HepG2 (cell line): ENCODE results near the gene RAMP1. TPM values are rescaled to one million over a fixed set of nuclear protein-coding genes. Genes with fewer than 3 reads are reported as not detected.

Experiments used
- ATAC-seq: fragments of 200-7000 bp; cut with Tn5 transposase; 3 replicates; pipeline ENCODE4 v1.9.1; 2020; ENCODE audit warnings: mild to moderate bottlenecking, moderate library complexity
- BruUV-seq: library from RNA; stranded (reverse); fragments of 400-500 nt; replicated peaks from 2 replicates; lab custom pipeline; 2021; lab: Mats Ljungman, UMichigan
- CTCF ChIA-PET: fragments of 300-600 bp; formaldehyde crosslinking; extraction: SDS; loops from one replicate; lab custom pipeline; 2021; ENCODE audit warnings: low total read pairs, inconsistent platforms, low intra/inter-chr PET ratio; lab: Yijun Ruan, JAX
- POLR2A ChIA-PET: fragments of 350-600 bp; sonication (Branson Sonifier 250); formaldehyde crosslinking; loops from one replicate; lab custom pipeline; 2020; ENCODE audit warnings: antibody characterized with exemption, inconsistent platforms; lab: Yijun Ruan, JAX
- DNase-seq: peaks from one replicate; pipeline ENCODE4 v3.0.0-alpha.2; 2015; ENCODE audit warnings: low spot score
- FAIRE-seq: peaks from 3 replicates; lab custom pipeline; 2011; peaks lifted over from hg19 to GRCh38; lab: Jason Lieb, UNC
- H2AFZ ChIP-seq: one replicate; pipeline ENCODE4 v1.6.1; 2011; ENCODE audit warnings: low read length, inconsistent platforms
- H3K27ac ChIP-seq: fragments of 300-600 bp; 3 replicates; pipeline ENCODE4 v1.8.0; 2011; ENCODE audit warnings: mixed run types, mild to moderate bottlenecking, mixed read lengths, low read length, inconsistent platforms; ENCODE audit not compliant: insufficient read depth; ENCODE audit errors: extremely low read length
- H3K27me3 ChIP-seq, 2 experiments: fragments of 200-600 bp in 1 of 2; 2 replicates in 1 of 2; 3 replicates in 1 of 2; pipeline versions ENCODE4 v1.6.0 to v1.8.0; 2011; ENCODE audit warnings: low read length in 2 of 2, mild to moderate bottlenecking in 2 of 2, moderate library complexity in 2 of 2, inconsistent platforms in 1 of 2; ENCODE audit not compliant: insufficient read depth in 2 of 2, control insufficient read depth in 1 of 2
- H3K36me3 ChIP-seq, 2 experiments: fragments of 200-600 bp in 1 of 2; replicated peaks in 1 of 2; 2 replicates in 1 of 2; 3 replicates in 1 of 2; pipeline versions ENCODE4 v1.5.1 to v1.8.0; 2011; ENCODE audit warnings: low read length in 2 of 2, inconsistent platforms in 1 of 2; ENCODE audit not compliant: insufficient read depth in 2 of 2, control insufficient read depth in 1 of 2
- H3K4me1 ChIP-seq: 2 replicates; pipeline ENCODE4 v1.5.1; 2012; ENCODE audit warnings: low read length, inconsistent platforms; ENCODE audit not compliant: insufficient read depth
- H3K4me2 ChIP-seq: 2 replicates; pipeline ENCODE4 v1.6.0; 2011; ENCODE audit warnings: low read depth, low read length, inconsistent platforms
- H3K4me3 ChIP-seq, 3 experiments: fragments of 200-600 bp in 1 of 3; sonication (generic), shearing (Covaris generic) in 1 of 3; replicated peaks in 1 of 3; 2 replicates each; pipeline ENCODE4 v1.5.1; 2011 to 2016; ENCODE audit warnings: low read length in 3 of 3, inconsistent platforms in 2 of 3, low read depth in 2 of 3, mild to moderate bottlenecking in 2 of 3, control low read depth in 1 of 3, mixed read lengths in 1 of 3; ENCODE audit not compliant: insufficient read depth in 1 of 3
- H3K79me2 ChIP-seq: one replicate; pipeline ENCODE4 v1.6.1; 2011; ENCODE audit warnings: low read length, inconsistent platforms; ENCODE audit not compliant: insufficient read depth
- H3K9ac ChIP-seq: 2 replicates; pipeline ENCODE4 v1.6.0; 2011; ENCODE audit warnings: mild to moderate bottlenecking, low read depth, low read length, inconsistent platforms; ENCODE audit not compliant: insufficient read depth
- H3K9me3 ChIP-seq: 2 replicates; pipeline ENCODE4 v1.5.1; 2012; ENCODE audit warnings: mild to moderate bottlenecking, low read length
- H4K20me1 ChIP-seq: 2 replicates; pipeline ENCODE4 v1.6.0; 2011; ENCODE audit warnings: inconsistent platforms, mild to moderate bottlenecking, low read length, moderate library complexity; ENCODE audit not compliant: insufficient read depth
- AFF4 ChIP-seq: sonication (generic); formaldehyde crosslinking; IDR thresholded peaks from 2 replicates; pipeline ENCODE4 v1.4.0; 2020; ENCODE audit warnings: missing genetic modification reagents
- GLMP ChIP-seq: sonication (generic); formaldehyde crosslinking; IDR thresholded peaks from 2 replicates; pipeline ENCODE4 v1.9.0; 2021; ENCODE audit warnings: missing genetic modification reagents, mild to moderate bottlenecking, borderline replicate concordance
- NBN ChIP-seq: fragments of 450-650 bp; conservative IDR thresholded peaks from 2 replicates; pipeline ENCODE4 v1.6.1; 2017
- PRDM15 ChIP-seq: sonication (generic); formaldehyde crosslinking; IDR thresholded peaks from 2 replicates; pipeline ENCODE4 v1.4.0; 2020; ENCODE audit warnings: missing genetic modification reagents
- PTBP1 ChIP-seq: fragments of 200-400 bp; formaldehyde crosslinking; IDR thresholded peaks from 2 replicates; pipeline ENCODE4 v1.6.1; 2018; ENCODE audit warnings: low read length, low read depth; ENCODE audit not compliant: poor library complexity, severe bottlenecking
- RFX3 ChIP-seq: IDR thresholded peaks from 2 replicates; pipeline ENCODE4 v1.6.1; 2016; ENCODE audit warnings: missing biosample characterization, missing genetic modification reagents
- SUZ12 ChIP-seq: fragments of 150-350 bp; IDR thresholded peaks from 2 replicates; pipeline ENCODE4 v1.6.1; 2014; ENCODE audit warnings: low read depth, low read length
- THAP7 ChIP-seq: sonication (generic); formaldehyde crosslinking; IDR thresholded peaks from 2 replicates; pipeline ENCODE4 v1.8.1; 2023; ENCODE audit warnings: mild to moderate bottlenecking, missing genetic modification reagents
- ZC3H4 ChIP-seq: sonication (generic); formaldehyde crosslinking; IDR thresholded peaks from 2 replicates; pipeline ENCODE4 v1.4.0; 2020; ENCODE audit warnings: missing genetic modification reagents, borderline replicate concordance
- ZNF850 ChIP-seq: sonication (generic); formaldehyde crosslinking; conservative IDR thresholded peaks from 2 replicates; pipeline ENCODE4 v1.9.0; 2021; ENCODE audit warnings: mild to moderate bottlenecking, missing genetic modification reagents
- WGBS: methylation state at CpG from one replicate; pipeline ENCODE4 v1.1.6; 2017; ENCODE audit warnings: low lambda C conversion rate; 5-methylcytosine and 5-hydroxymethylcytosine counted together
- in situ Hi-C: cut with HindIII; loops from 2 replicates; pipeline ENCODE4 v1.10.0; 2017; ENCODE audit warnings: low pct_unique_long_range_greater_than_20kb; ENCODE audit not compliant: extremely low pct_ligation_motif_present
- intact Hi-C: fragments of 100-400 bp; cut with micrococcal nuclease; formaldehyde crosslinking; loops from one replicate; pipeline ENCODE4 v1.10.0; 2022; ENCODE audit not compliant: unreplicated experiment
- polyA plus RNA-seq, 8 experiments: library from polyadenylated mRNA; depleted of rRNA in 3 of 8; stranded (reverse) in 7 of 8; unstranded in 1 of 8; fragments of >200 nt; fragmentation: Illumina TruSeq in 4 of 8; extraction: Trizol in 4 of 8; gene quantifications; 2 replicates each; pipeline versions ENCODE4 v1.2.1 to v1.2.3, GENCODE V29; 2011 to 2016; ENCODE audit warnings: low read depth in 4 of 8, missing spikeins in 1 of 8, mixed read lengths in 1 of 8; ENCODE audit not compliant: insufficient read depth in 1 of 8
- total RNA-seq, 5 experiments: library from RNA; depleted of rRNA; stranded (reverse); fragments of >200 nt; fragmentation: Illumina TruSeq; extraction: Trizol; gene quantifications; 2 replicates each; pipeline ENCODE4 v1.2.3, GENCODE V29; 2016; ENCODE audit warnings: low read depth in 1 of 5
- TF ChIP-seq, protein P1 (sequence below): sonication (generic); formaldehyde crosslinking; IDR thresholded peaks from 2 replicates; pipeline ENCODE4 v1.4.0; 2020; ENCODE audit warnings: missing genetic modification reagents

Gene RAMP1
- total and polyA plus RNA-seq, 2 of the 13 experiments (the other 11 are each of a cell fraction or from before 2014, with no cell fraction given), result 0.29 to 0.61 TPM

DNA sequence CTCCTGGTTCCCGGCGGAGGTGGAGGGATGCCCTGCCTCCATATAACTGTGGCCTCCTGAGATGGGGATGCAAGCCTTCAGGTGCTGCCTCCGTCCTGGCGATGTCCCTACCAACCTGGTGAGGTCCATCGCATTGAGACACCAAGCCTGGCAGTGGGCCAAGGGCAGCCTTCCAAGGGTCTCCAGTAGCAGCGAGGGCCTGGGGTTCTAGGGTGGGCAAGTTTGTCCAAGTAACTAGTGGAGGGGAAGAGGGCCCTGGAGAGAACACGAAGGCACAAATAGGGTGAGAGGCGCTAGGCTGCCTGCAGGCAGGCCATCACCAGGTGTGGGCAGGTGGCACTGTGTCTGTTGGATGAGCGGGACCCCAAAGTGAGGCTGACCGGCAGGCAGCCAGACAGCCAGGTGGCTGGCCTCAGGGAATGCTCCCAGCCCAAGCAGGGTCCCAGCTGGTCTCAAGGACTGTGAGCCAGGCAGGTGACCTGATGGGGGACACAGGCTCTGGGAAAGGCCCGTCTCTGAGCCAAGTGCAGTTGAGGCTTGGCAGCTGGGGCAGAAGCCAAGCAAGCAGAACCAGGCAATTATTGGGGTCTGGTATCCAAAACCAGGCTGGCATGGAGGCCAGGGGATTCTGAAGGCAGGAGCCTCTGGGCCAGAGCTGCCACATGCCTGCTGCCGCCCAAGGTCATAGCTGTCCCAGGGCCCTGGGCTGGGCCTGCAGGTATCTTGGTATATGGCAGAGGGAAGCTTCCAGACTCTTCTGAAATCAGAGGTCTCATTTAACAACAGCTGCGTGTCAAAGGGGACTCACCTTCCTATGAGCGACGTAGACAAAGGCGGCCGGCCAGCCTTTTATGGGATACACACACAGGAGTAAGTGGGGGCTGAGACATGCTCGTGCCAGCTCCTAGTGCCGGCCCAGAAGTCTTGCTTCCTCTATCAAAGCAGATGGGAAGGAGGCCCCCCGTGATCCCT is 23.4 kb downstream of the RAMP1 start:
- 64% methylated on average over 17 of the region's 20 CpGs for WGBS
- no peak for DNase-seq
- H3K4me3 ChIP-seq, result no peak overlapping the region
- CTCF ChIA-PET, result no interaction called here
- intact Hi-C loops, result no loop called here
- H3K9me3 ChIP-seq, result no peaks in the 10 kb centered on the region
- no peaks in the 10 kb centered on the region for H3K36me3 ChIP-seq
- POLR2A ChIA-PET, result no interaction called here
- in situ Hi-C loops, result no loop called here
- no peak for FAIRE-seq
- H3K27ac ChIP-seq, result no peak overlapping the region
- H3K27me3 ChIP-seq, result peaks cover 14 to 45% of the 10 kb centered on the region in 2 experiments
- no peak for ATAC-seq
- H3K9ac ChIP-seq, result no peak overlapping the region
- BruUV-seq, result no TSS peak
- H3K4me1 ChIP-seq, result peaks cover 22% of the 10 kb centered on the region
- H3K4me2 ChIP-seq, result no peak overlapping the region
- no peaks in the 10 kb centered on the region for H3K79me2 ChIP-seq
- no peak overlapping the region for H2AFZ ChIP-seq
- no peaks in the 10 kb centered on the region for H4K20me1 ChIP-seq
- TF ChIP-seq ZNF850 (no peak), GLMP (no peak), THAP7 (no peak), PTBP1 (no peak), NBN (no peak), RFX3 (CRISPR knock-in tag) (no peak), ZC3H4 (CRISPR knock-in tag) (no peak), SUZ12 (no peak), AFF4 (CRISPR knock-in tag) (no peak), PRDM15 (no peak)
- TF ChIP-seq, protein P1, sequence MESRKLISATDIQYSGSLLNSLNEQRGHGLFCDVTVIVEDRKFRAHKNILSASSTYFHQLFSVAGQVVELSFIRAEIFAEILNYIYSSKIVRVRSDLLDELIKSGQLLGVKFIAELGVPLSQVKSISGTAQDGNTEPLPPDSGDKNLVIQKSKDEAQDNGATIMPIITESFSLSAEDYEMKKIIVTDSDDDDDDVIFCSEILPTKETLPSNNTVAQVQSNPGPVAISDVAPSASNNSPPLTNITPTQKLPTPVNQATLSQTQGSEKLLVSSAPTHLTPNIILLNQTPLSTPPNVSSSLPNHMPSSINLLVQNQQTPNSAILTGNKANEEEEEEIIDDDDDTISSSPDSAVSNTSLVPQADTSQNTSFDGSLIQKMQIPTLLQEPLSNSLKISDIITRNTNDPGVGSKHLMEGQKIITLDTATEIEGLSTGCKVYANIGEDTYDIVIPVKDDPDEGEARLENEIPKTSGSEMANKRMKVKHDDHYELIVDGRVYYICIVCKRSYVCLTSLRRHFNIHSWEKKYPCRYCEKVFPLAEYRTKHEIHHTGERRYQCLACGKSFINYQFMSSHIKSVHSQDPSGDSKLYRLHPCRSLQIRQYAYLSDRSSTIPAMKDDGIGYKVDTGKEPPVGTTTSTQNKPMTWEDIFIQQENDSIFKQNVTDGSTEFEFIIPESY (CRISPR knock-in tag), result no peak
